Effector memory CD4-positive, alpha-beta T cell (primary cell): ENCODE results near the gene MEFV.
"Not testable (repeated sequence)": the region's sequence is repeated elsewhere in the genome, so short reads cannot be mapped to it uniquely, and the experiment has no call there.

Source experiments
- DNase-seq, 3 donors: peaks; one replicate each; pipeline ENCODE4 v3.0.0-alpha.2; 2020
- H3K27ac ChIP-seq: 2 replicates; pipeline ENCODE4 v1.7.0; 2013; ENCODE audit warnings: mild to moderate bottlenecking, low read length, moderate library complexity; ENCODE audit not compliant: insufficient read depth, poor library complexity, severe bottlenecking
- H3K27me3 ChIP-seq: replicated peaks from 2 replicates; pipeline ENCODE4 v1.7.0; 2013; ENCODE audit warnings: mild to moderate bottlenecking, low read length; ENCODE audit not compliant: insufficient read depth, control insufficient read depth, poor library complexity, severe bottlenecking
- H3K36me3 ChIP-seq: 2 replicates; pipeline ENCODE4 v1.7.0; 2013; ENCODE audit warnings: mild to moderate bottlenecking, low read length, moderate library complexity; ENCODE audit not compliant: control insufficient read depth, insufficient read depth
- H3K4me1 ChIP-seq: 2 replicates; pipeline ENCODE4 v1.7.0; 2013; ENCODE audit warnings: low read length, mild to moderate bottlenecking; ENCODE audit not compliant: control insufficient read depth, insufficient read depth, poor library complexity, severe bottlenecking
- H3K4me3 ChIP-seq: 2 replicates; pipeline ENCODE4 v1.7.0; 2013; ENCODE audit warnings: low read length, low read depth, mild to moderate bottlenecking; ENCODE audit not compliant: insufficient read depth, poor library complexity, severe bottlenecking
- H3K9me3 ChIP-seq: 2 replicates; pipeline ENCODE4 v1.7.0; 2013; ENCODE audit warnings: mild to moderate bottlenecking, low read length, moderate library complexity; ENCODE audit not compliant: control insufficient read depth

Gene MEFV

DNA sequence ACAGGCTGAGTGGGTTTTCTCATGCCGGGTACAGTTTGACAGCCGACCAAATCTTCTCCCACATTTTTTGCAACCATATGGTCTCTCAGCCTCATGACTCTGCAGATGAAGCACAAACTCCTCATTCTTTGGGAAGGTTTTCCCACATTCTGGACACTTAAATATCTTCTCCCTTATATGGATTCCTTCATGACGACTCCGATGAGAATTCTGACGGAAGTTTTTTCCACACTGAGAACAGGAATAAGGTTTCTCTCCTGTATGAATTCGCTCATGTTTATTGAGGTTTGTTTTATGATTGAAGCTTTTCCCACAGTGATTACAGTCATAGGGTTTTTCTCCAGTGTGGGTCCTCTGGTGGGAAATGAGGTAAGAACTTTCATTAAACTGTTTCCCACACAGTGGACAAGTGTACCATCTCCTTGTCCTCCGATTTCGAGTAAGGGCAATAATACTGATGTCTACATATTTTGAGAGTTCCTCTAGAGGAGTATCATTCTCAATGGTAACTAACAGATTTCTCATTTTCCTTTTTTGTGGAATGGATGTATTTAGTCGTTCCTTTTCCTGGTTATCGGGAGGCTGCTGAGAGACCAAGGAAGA lies 32.4 kb downstream of the MEFV start:
- H3K27me3 ChIP-seq, result no peaks in the 10 kb centered on the region
- H3K36me3 ChIP-seq, result peaks cover 35% of the 10 kb centered on the region
- H3K4me3 ChIP-seq, result no peak overlapping the region
- DNase-seq, result no peak
- H3K4me1 ChIP-seq, result no peaks in the 10 kb centered on the region
- peaks cover 37% of the 10 kb centered on the region for H3K9me3 ChIP-seq
- no peak overlapping the region for H3K27ac ChIP-seq

DNA sequence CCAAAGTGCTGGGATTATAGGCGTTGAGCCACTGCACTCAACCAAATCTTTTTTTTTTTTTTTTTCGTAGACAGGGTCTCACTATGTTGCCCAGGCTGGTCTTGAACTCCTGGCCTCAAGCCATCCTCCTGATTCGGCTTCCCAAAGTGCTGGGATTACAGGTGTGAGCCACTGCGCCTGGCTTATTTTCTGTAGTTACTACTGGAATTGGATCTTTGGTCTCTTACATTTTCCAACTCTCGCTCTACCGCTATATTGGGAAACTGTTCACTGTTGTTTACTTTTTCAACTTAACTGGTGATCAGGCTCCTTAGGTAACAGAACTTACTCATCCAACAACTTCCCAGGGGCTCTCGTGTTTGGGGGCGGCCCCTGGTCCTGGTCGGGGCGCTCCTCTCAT lies 35.6 kb downstream of the MEFV start:
- Histone ChIP-seq H3K4me3 (no peak overlapping the region), H3K4me1 (peaks cover 6% of the 10 kb centered on the region), H3K9me3 (peaks cover 35% of the 10 kb centered on the region), H3K27me3 (no peaks in the 10 kb centered on the region), H3K27ac (no peak overlapping the region), H3K36me3 (peaks cover 19% of the 10 kb centered on the region)
- no peak for DNase-seq

DNA sequence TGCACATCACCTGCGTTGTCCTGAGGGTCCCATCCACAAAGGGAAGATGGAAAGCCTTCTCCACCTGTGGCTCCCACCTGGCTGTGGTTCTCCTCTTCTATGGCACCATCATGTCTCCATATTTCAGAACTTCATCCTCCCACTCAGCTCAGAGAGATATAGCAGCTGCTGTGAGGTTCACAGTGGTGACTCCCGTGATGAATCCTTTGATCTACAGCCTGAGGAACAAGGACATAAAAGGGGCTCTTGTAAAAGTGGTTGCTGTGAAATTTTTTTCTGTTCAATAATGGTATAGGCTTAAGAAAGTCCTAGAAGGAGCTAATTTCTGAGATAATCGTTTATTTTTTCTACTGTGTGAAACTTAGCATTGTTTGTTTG lies 40.2 kb downstream of the MEFV start:
- Histone ChIP-seq H3K36me3 (no peaks in the 10 kb centered on the region), H3K27ac (peak overlapping the region; percentile 55), H3K9me3 (peaks cover 2% of the 10 kb centered on the region), H3K4me3 (no peak overlapping the region), H3K27me3 (no peaks in the 10 kb centered on the region), H3K4me1 (peaks cover 15% of the 10 kb centered on the region)
- no peak for DNase-seq

DNA sequence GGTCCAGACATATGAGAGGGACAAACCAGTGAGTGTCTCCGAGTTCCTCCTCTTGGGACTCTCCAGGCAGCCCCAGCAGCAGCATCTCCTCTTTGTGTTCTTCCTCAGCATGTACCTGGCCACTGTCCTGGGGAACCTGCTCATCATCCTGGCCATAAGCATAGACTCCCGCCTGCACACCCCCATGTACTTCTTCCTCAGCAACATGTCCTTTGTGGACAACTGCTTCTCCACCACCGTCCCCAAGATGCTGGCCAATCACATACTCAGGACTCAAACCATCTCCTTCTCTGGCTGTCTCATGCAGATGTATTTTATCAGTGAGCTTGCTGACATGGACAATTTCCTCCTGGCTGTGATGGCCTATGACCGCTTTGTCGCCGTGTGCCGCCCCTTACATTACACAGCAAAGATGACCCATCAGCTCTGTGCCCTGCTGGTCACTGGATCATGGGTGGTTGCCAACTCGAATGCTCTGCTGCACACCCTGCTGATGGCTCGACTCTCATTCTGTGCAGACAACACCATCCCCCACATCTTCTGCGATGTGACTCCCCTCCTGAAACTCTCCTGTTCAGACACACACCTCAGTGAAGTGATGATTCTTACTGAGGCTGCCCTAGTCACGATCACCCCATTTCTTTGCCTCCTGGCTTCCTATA lies 40.7 kb downstream of the MEFV start:
- no peak overlapping the region for H3K4me3 ChIP-seq
- peak overlapping the region; percentile 55 for H3K27ac ChIP-seq
- no peak for DNase-seq
- no peaks in the 10 kb centered on the region for H3K27me3 ChIP-seq
- H3K36me3 ChIP-seq, result no peaks in the 10 kb centered on the region
- H3K4me1 ChIP-seq, result peaks cover 15% of the 10 kb centered on the region
- H3K9me3 ChIP-seq, result peaks cover 2% of the 10 kb centered on the region

DNA sequence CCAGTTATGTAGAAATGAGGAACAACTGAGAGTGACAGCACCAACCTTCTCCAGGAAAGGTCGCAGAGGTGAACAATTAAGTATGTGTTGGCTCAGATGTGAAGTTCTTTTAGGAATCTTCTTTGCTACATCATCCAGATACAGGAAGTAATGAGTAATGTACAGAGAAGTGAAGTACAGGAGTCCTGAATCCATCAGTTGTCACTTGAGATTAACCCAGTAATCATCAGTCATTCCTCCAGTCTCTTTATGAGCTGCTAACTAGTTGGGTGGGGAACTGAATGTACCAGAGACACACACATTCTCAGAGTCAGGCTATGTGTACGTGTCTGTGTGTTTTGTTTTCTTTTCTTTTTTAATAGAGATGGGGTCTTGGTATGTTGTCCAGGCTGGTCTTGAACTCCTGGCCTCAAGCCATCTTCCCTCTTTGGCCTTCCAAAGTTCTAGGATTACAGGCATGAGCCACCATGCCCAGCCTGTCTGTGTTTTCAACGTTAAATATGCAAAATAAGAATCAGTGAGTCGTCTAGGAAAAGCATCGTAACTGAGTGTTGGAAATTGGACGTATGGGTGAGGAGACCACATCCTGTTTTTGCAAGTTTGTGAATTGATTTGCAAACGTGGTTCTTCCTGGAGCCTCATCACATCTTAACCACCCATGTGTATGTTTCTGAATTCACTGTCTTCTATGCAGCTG lies 41.4 kb downstream of the MEFV start:
- peaks cover 15% of the 10 kb centered on the region for H3K4me1 ChIP-seq
- H3K4me3 ChIP-seq, result no peak overlapping the region
- peak in 2 of 3 donors; percentile 11 to 26 for DNase-seq
- H3K36me3 ChIP-seq, result no peaks in the 10 kb centered on the region
- peaks cover 2% of the 10 kb centered on the region for H3K9me3 ChIP-seq
- H3K27ac ChIP-seq, result peak overlapping the region; percentile 55
- H3K27me3 ChIP-seq, result no peaks in the 10 kb centered on the region

DNA sequence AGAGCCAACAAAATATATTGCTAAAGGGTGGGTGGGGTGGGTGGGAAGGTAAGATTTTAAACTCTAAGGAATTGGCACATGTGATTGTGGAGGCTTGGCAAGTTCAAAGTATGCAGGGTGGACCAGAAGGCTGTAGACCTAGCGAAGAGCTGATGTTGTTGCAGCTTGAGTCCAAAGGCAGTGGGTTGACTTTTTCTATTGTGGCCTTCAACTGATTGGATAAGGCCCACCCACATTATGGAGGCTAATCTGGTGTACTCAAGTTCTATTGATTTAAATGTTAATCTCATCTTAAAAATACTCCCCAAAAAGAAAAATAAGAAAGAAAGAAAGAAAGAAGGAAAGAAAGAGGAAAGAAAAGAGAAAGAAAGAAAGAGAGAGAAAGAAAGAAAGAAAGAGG lies 43.9 kb downstream of the MEFV start:
- no peak overlapping the region for H3K4me3 ChIP-seq
- DNase-seq, result no peak
- no peaks in the 10 kb centered on the region for H3K27me3 ChIP-seq
- no peaks in the 10 kb centered on the region for H3K36me3 ChIP-seq
- H3K27ac ChIP-seq, result no peak overlapping the region
- no peaks in the 10 kb centered on the region for H3K9me3 ChIP-seq
- H3K4me1 ChIP-seq, result peaks cover 15% of the 10 kb centered on the region

DNA sequence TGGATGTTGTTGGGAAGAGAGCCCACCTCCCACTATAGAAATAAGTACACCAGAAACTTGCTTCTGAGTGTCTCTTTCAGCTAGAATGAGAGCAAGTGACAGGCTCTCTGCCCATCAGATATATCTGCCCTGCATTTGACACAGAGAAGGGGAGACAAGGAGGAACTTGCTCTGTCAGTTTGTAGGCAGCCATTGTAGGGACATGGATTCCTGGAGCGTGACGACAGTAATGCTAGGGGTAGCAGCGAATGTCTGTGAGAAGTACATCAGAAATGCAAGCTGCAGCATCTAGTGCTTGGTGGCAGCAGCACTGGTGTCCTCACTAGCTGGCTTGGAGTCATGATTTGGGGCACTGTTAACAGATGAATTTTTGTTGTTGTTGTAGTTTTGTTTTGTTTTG lies 44.4 kb downstream of the MEFV start:
- no peak overlapping the region for H3K27ac ChIP-seq
- peaks cover 15% of the 10 kb centered on the region for H3K4me1 ChIP-seq
- DNase-seq, result no peak
- H3K36me3 ChIP-seq, result no peaks in the 10 kb centered on the region
- H3K27me3 ChIP-seq, result no peaks in the 10 kb centered on the region
- no peak overlapping the region for H3K4me3 ChIP-seq
- H3K9me3 ChIP-seq, result no peaks in the 10 kb centered on the region

DNA sequence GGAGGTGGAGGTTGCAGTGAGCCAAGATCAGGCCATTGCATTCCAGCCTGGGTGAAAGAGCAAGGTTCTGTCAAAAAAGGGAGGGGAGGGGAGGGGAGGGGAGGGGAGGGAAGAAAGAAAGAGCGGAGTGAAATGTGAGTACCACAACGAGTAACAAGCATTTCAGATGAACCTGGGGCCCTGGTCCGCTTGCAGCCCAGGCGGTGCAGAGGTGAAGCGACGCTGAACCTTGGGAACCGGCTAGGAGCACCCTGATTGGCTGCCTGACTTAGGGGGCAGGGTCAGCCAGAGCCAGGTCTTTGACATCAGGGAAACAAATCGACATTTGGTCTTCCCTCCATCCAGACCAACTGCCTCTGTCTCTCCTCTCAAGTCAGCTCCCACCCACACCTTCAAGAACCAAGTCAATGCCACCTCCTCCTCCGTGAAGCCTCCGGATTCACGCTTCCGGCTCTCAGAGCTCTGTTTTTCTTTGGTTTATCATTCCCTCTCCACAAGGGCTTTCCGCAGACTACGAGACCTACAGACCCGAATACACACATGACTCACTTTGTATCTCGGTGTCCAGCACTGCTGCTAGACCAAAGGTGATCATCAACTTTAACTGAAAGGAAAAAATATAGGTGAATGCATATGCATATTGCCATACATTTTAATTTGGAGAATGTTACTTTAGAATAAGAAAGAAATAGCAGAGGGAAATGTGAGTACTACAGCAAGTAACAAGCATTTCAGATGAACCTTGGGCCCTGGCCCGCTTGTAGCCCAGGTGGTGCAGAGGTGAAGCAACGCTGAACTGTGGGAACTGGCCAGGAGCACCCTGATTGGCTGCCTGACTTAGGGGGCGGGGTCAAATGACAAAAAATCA lies 49.1 kb downstream of the MEFV start:
- H3K9me3 ChIP-seq, result no peaks in the 10 kb centered on the region
- no peak for DNase-seq

DNA sequence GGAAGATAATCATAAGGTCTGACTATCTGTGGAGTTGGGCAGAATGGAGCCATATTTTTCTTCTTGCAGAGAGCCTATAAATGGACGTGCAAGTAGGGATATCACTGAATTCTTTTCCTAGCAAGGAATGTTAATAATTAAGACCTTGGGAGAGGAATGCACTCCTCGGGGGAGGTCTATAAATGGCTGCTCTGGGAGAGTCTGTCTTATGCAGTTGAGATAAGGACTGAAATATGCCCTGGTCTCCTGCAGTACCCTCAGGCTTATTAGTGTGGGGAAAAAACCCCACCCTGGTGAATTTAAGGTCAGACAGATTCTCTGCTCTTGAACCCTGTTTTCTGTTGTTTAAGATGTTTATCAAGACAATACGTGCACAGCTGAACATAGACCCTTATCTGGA lies 50.5 kb downstream of the MEFV start:
- not testable (repeated sequence) for H3K4me3 ChIP-seq, H3K27ac ChIP-seq, DNase-seq, H3K4me1 ChIP-seq, H3K27me3 ChIP-seq, H3K36me3 ChIP-seq, H3K9me3 ChIP-seq

More for the DNA sequence above, 49.1 kb downstream of the MEFV start:
- no peak overlapping the region for H3K4me3 ChIP-seq
- H3K27ac ChIP-seq, result no peak overlapping the region
- H3K27me3 ChIP-seq, result no peaks in the 10 kb centered on the region
- no peaks in the 10 kb centered on the region for H3K36me3 ChIP-seq
- H3K4me1 ChIP-seq, result no peaks in the 10 kb centered on the region
